ENCODE data around the gene LRRC74B.

GRCh38 chr22:21047035-21047661 is 1.4 kb downstream of the LRRC74B start:
- TF ChIP-seq CTCF (IDR thresholded peaks at IDR 0.05) (no peak), POLR2A (IDR thresholded peaks at IDR 0.05) (no peak)
